KMS-11 (cell line): Measurements from ENCODE around the gene OMG.

ENCODE experiments used
- H2AFZ ChIP-seq: fragments of 200-600 bp; sonication (generic); 2 replicates; pipeline ENCODE4 v1.6.1; 2016; ENCODE audit warnings: antibody characterized with exemption, mixed run types, low read depth
- H3K27ac ChIP-seq: fragments of 200-600 bp; sonication (generic); 2 replicates; pipeline ENCODE4 v1.6.1; 2016; ENCODE audit warnings: mild to moderate bottlenecking, mixed run types
- H3K27me3 ChIP-seq: fragments of 200-600 bp; sonication (generic); 2 replicates; pipeline ENCODE4 v1.6.1; 2017; ENCODE audit warnings: mild to moderate bottlenecking, low read depth, mixed run types, moderate library complexity; ENCODE audit not compliant: insufficient read depth
- H3K36me3 ChIP-seq: fragments of 200-600 bp; sonication (generic); 2 replicates; pipeline ENCODE4 v1.6.1; 2017; ENCODE audit warnings: mild to moderate bottlenecking, mixed run types; ENCODE audit not compliant: insufficient read depth
- H3K4me1 ChIP-seq: fragments of 200-600 bp; sonication (generic); 2 replicates; pipeline ENCODE4 v1.6.1; 2016; ENCODE audit warnings: mild to moderate bottlenecking, low read depth, mixed run types; ENCODE audit not compliant: poor library complexity, severe bottlenecking
- H3K4me2 ChIP-seq: fragments of 200-600 bp; sonication (generic); 2 replicates; pipeline ENCODE4 v1.7.0; 2016; ENCODE audit warnings: mild to moderate bottlenecking, mixed run types
- H3K4me3 ChIP-seq: fragments of 200-600 bp; sonication (generic); IDR thresholded peaks from 2 replicates; pipeline ENCODE4 v1.6.1; 2017; ENCODE audit warnings: low read depth, low read length, mixed read lengths; ENCODE audit not compliant: insufficient read depth
- H3K79me2 ChIP-seq: fragments of 200-600 bp; sonication (generic); 2 replicates; pipeline ENCODE4 v1.6.1; 2016; ENCODE audit warnings: low read depth, mixed run types; ENCODE audit not compliant: insufficient read depth
- H3K9ac ChIP-seq: fragments of 200-600 bp; sonication (generic); 2 replicates; pipeline ENCODE4 v1.6.1; 2016; ENCODE audit warnings: mild to moderate bottlenecking, mixed run types
- H4K20me1 ChIP-seq: fragments of 200-600 bp; sonication (generic); 2 replicates; pipeline ENCODE4 v1.6.1; 2016; ENCODE audit warnings: mild to moderate bottlenecking, mixed run types; ENCODE audit not compliant: insufficient read depth
- TF ChIP-seq, protein P1 (sequence below): fragments of 200-600 bp; sonication (generic); conservative IDR thresholded peaks from 2 replicates; pipeline ENCODE4 v1.6.1; 2017; ENCODE audit warnings: low read depth, mild to moderate bottlenecking, antibody characterized with exemption, low read length, moderate library complexity, mixed read lengths

The OMG gene

DNA sequence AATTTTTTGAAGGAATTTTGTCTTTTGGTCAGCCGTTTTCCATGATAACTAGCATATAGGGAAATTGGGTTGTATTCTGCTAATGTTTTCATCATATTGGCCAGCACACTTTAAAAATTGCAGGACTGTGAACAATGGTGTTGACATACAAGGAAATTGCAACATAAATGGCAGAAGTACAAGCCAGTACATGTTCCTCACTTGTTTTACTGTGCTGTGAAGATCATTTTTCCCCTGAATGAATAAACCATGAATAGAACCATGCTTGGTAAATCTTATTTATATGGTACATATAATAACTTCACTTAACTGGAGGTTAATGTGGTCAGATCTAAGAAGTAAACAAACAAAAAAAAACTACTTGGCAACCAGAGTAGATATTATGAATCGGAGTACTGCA, 22.8 kb downstream of the OMG start:
- Histone ChIP-seq H3K36me3 (no peaks in the 10 kb centered on the region), H2AFZ (no peak overlapping the region), H3K27ac (no peak overlapping the region), H4K20me1 (no peaks in the 10 kb centered on the region), H3K9ac (no peak overlapping the region), H3K79me2 (no peaks in the 10 kb centered on the region), H3K4me1 (no peaks in the 10 kb centered on the region), H3K4me3 (no peak overlapping the region), H3K4me2 (no peak overlapping the region), H3K27me3 (no peaks in the 10 kb centered on the region)
- TF ChIP-seq, protein P1, sequence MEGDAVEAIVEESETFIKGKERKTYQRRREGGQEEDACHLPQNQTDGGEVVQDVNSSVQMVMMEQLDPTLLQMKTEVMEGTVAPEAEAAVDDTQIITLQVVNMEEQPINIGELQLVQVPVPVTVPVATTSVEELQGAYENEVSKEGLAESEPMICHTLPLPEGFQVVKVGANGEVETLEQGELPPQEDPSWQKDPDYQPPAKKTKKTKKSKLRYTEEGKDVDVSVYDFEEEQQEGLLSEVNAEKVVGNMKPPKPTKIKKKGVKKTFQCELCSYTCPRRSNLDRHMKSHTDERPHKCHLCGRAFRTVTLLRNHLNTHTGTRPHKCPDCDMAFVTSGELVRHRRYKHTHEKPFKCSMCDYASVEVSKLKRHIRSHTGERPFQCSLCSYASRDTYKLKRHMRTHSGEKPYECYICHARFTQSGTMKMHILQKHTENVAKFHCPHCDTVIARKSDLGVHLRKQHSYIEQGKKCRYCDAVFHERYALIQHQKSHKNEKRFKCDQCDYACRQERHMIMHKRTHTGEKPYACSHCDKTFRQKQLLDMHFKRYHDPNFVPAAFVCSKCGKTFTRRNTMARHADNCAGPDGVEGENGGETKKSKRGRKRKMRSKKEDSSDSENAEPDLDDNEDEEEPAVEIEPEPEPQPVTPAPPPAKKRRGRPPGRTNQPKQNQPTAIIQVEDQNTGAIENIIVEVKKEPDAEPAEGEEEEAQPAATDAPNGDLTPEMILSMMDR: no peak

DNA sequence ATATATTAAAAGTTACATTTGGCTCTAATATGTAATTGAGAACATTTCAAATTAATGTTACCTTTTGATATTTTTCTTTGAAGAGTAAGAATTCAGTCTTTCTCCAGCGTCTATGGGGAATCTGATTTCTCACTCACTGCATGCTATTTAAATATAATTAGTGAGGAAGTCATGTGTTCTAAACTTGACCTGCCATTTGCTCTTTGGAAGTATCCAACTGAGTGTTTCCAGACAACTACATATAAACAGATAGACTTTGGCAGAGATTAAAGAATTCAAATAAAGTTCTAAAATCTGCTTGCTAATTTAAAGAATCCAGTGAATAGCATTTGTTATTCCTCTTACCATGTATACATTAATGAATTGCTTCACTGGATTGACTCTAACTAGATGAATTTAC, 23.5 kb downstream of the OMG start:
- H3K27me3 ChIP-seq: no peaks in the 10 kb centered on the region
- no peaks in the 10 kb centered on the region for H3K36me3 ChIP-seq
- H3K4me3 ChIP-seq: no peak overlapping the region
- no peak overlapping the region for H3K9ac ChIP-seq
- no peak overlapping the region for H2AFZ ChIP-seq
- no peak overlapping the region for H3K27ac ChIP-seq
- H3K4me2 ChIP-seq: no peak overlapping the region
- no peaks in the 10 kb centered on the region for H3K79me2 ChIP-seq
- no peaks in the 10 kb centered on the region for H4K20me1 ChIP-seq
- H3K4me1 ChIP-seq: no peaks in the 10 kb centered on the region
- TF ChIP-seq, protein P1: no peak

DNA sequence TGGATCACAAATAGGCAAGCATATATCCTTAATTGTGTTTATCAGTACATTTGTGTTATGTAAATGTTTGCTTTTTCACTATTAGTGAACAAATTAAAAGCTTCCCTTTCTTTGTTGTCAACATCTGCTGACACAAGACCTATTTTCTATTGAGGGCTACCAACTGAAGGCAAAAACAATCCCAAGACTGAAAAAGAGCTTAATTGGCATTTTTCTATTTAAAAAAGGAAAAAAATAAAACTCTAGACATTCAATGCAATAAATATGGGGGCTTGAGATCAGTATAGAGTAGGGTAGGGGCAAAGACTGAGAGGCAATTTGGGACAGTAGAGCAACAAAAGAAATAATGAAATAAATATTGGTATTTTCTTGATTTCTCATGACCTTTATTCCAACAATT, 24.2 kb downstream of the OMG start:
- H4K20me1 ChIP-seq: no peaks in the 10 kb centered on the region
- TF ChIP-seq, protein P1: no peak
- no peak overlapping the region for H3K27ac ChIP-seq
- H3K4me2 ChIP-seq: no peak overlapping the region
- no peaks in the 10 kb centered on the region for H3K79me2 ChIP-seq
- H3K4me3 ChIP-seq: no peak overlapping the region
- H3K27me3 ChIP-seq: no peaks in the 10 kb centered on the region
- no peaks in the 10 kb centered on the region for H3K36me3 ChIP-seq
- H3K9ac ChIP-seq: no peak overlapping the region
- no peaks in the 10 kb centered on the region for H3K4me1 ChIP-seq
- H2AFZ ChIP-seq: no peak overlapping the region

DNA sequence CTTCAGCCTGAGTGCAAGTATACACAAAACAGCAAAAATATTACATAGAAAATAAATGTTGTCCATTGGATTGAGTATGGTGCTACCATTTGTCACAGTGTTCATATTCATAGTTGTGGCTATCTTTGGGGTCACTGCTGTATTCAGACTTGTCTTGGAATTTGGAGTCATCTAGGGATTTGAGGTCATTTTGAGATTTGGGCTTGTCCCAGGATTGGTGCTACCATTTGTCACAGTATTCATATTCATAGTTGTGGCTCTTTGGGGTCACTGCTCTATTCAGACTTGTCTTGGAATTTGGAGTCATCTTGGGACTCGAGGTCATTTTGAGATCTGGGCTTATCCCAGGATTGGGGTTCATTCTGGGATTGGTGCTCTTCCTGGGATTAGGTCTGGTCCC, 24.8 kb downstream of the OMG start:
- Histone ChIP-seq H3K4me1 (no peaks in the 10 kb centered on the region), H3K27me3 (no peaks in the 10 kb centered on the region), H3K79me2 (no peaks in the 10 kb centered on the region), H3K9ac (no peak overlapping the region), H3K36me3 (no peaks in the 10 kb centered on the region), H4K20me1 (no peaks in the 10 kb centered on the region), H3K27ac (no peak overlapping the region), H3K4me3 (no peak overlapping the region), H3K4me2 (no peak overlapping the region), H2AFZ (no peak overlapping the region)
- TF ChIP-seq, protein P1: no peak

DNA sequence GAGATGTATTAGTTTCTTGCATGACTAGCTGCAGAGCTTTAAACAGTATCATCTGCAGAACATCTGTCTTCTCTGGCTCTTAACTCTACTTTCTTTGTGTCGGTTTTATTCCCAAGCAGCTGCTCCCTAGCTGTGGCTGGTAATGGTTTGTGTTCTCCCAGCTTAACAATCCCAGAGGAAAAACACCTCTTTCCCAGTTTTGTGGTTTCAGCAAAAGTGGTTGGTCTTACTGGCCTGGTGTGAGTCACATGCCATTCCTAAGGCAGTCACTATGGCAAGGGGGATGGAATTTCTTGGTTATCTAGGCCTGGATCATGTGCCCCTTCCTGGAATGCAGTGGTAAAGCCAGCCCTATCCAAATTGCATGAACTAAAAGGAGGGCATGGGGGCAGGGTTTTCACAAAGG, 27.5 kb downstream of the OMG start:
- TF ChIP-seq, protein P1: no peak
- no peaks in the 10 kb centered on the region for H3K79me2 ChIP-seq
- no peaks in the 10 kb centered on the region for H3K27me3 ChIP-seq
- no peaks in the 10 kb centered on the region for H3K36me3 ChIP-seq
- no peaks in the 10 kb centered on the region for H3K4me1 ChIP-seq
- no peak overlapping the region for H3K27ac ChIP-seq
- H2AFZ ChIP-seq: no peak overlapping the region
- H3K4me2 ChIP-seq: no peak overlapping the region
- no peaks in the 10 kb centered on the region for H4K20me1 ChIP-seq
- no peak overlapping the region for H3K9ac ChIP-seq
- no peak overlapping the region for H3K4me3 ChIP-seq
